ENCODE measurements around the gene LRP1.

Gene LRP1

DNA sequence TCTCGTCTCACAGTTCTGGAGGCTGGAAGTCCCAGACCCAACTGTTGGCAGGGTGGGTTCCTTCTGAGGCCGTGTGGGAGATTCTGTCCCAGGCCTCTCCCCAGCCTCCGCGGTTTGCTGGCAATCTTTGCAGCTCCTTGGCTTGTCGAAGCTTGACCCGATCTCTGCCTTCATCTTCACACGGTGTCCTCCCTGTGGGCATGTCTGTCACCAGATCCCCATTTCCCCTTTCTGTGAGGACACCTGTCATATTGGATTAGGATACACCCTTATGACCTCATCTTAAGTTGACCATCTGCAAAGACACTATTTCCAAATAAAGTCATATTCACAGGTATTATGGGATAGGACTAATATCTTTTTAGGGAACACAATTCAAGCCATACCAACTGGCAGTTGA is 41.7 kb downstream of the LRP1 start:
- no peak overlapping the region for H3K4me3 ChIP-seq (ENCODE audit: low read length)
- no peaks in the 10 kb centered on the region for H3K9me2 ChIP-seq (replicated peaks; ENCODE audit: insufficient read depth, low read length)
- H3K4me1 ChIP-seq (ENCODE audit: low read length), result no peaks in the 10 kb centered on the region

DNA sequence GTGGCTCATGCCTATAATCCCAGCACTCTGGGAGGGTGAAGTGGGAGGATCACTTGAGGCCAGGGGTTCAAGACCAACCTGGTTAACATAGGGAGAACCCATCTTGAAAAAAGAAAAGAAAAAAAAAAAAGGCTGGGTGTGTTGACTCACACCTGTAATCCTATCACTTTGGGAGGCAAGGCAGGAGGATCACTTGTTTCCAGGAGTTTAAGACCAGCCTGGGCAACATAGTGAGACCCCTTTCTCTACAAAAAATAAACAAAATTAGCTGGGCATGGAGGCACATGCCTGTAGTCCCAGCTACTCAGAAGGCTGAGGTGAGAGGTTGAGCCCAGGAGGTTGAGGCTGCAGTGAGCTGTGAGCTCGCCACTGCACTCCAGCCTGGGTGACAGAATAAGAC is 42.1 kb downstream of the LRP1 start:
- no peaks in the 10 kb centered on the region for H3K4me1 ChIP-seq (ENCODE audit: low read length)
- H3K4me2 ChIP-seq (ENCODE audit: low read depth, low read length), result no peak overlapping the region
- no peaks in the 10 kb centered on the region for H3F3A ChIP-seq (ENCODE audit: insufficient read depth, low read length)
- H3K9me2 ChIP-seq (replicated peaks; ENCODE audit: insufficient read depth, low read length), result no peaks in the 10 kb centered on the region
- H3K27me3 ChIP-seq (replicated peaks; ENCODE audit: insufficient read depth, low read length), result no peaks in the 10 kb centered on the region
- no peak overlapping the region for H2AFZ ChIP-seq (ENCODE audit: low read length)
- H3K9ac ChIP-seq (ENCODE audit: low read length), result no peak overlapping the region
- TF ChIP-seq EZH2phosphoT487 (IDR thresholded peaks at IDR 0.05; ENCODE audit: low read length) (no peak), EZH2 (optimal IDR thresholded peaks at IDR 0.05; ENCODE audit: low read depth, low read length) (no peak)
- TF ChIP-seq, protein P1, sequence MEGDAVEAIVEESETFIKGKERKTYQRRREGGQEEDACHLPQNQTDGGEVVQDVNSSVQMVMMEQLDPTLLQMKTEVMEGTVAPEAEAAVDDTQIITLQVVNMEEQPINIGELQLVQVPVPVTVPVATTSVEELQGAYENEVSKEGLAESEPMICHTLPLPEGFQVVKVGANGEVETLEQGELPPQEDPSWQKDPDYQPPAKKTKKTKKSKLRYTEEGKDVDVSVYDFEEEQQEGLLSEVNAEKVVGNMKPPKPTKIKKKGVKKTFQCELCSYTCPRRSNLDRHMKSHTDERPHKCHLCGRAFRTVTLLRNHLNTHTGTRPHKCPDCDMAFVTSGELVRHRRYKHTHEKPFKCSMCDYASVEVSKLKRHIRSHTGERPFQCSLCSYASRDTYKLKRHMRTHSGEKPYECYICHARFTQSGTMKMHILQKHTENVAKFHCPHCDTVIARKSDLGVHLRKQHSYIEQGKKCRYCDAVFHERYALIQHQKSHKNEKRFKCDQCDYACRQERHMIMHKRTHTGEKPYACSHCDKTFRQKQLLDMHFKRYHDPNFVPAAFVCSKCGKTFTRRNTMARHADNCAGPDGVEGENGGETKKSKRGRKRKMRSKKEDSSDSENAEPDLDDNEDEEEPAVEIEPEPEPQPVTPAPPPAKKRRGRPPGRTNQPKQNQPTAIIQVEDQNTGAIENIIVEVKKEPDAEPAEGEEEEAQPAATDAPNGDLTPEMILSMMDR (IDR thresholded peaks at IDR 0.05; ENCODE audit: low read length), result no peak
- no peak for DNase-seq
- H4K20me1 ChIP-seq (ENCODE audit: insufficient read depth, low read length), result no peaks in the 10 kb centered on the region
- H3K36me3 ChIP-seq (replicated peaks; ENCODE audit: insufficient read depth, low read length), result no peaks in the 10 kb centered on the region
- no peaks in the 10 kb centered on the region for H3K9me3 ChIP-seq (replicated peaks; ENCODE audit: insufficient read depth, low read length)
- no peak overlapping the region for H3K27ac ChIP-seq (ENCODE audit: low read length)
- H3K4me3 ChIP-seq (ENCODE audit: low read length), result no peak overlapping the region
- H3K79me2 ChIP-seq (ENCODE audit: low read length), result no peaks in the 10 kb centered on the region

More for the DNA sequence above, 41.7 kb downstream of the LRP1 start:
- H3K9ac ChIP-seq (ENCODE audit: low read length), result no peak overlapping the region
- no peaks in the 10 kb centered on the region for H3K36me3 ChIP-seq (replicated peaks; ENCODE audit: insufficient read depth, low read length)
- H3K79me2 ChIP-seq (ENCODE audit: low read length), result no peaks in the 10 kb centered on the region
- DNase-seq, result no peak
- no peak overlapping the region for H2AFZ ChIP-seq (ENCODE audit: low read length)
- no peaks in the 10 kb centered on the region for H3K9me3 ChIP-seq (replicated peaks; ENCODE audit: insufficient read depth, low read length)
- TF ChIP-seq EZH2phosphoT487 (IDR thresholded peaks at IDR 0.05; ENCODE audit: low read length) (no peak), EZH2 (optimal IDR thresholded peaks at IDR 0.05; ENCODE audit: low read depth, low read length) (no peak)
- TF ChIP-seq, protein P1 (IDR thresholded peaks at IDR 0.05; ENCODE audit: low read length), result no peak
- no peak overlapping the region for H3K27ac ChIP-seq (ENCODE audit: low read length)
- H4K20me1 ChIP-seq (ENCODE audit: insufficient read depth, low read length), result no peaks in the 10 kb centered on the region
- no peak overlapping the region for H3K4me2 ChIP-seq (ENCODE audit: low read depth, low read length)
- H3K27me3 ChIP-seq (replicated peaks; ENCODE audit: insufficient read depth, low read length), result no peaks in the 10 kb centered on the region
- no peaks in the 10 kb centered on the region for H3F3A ChIP-seq (ENCODE audit: insufficient read depth, low read length)

DNA sequence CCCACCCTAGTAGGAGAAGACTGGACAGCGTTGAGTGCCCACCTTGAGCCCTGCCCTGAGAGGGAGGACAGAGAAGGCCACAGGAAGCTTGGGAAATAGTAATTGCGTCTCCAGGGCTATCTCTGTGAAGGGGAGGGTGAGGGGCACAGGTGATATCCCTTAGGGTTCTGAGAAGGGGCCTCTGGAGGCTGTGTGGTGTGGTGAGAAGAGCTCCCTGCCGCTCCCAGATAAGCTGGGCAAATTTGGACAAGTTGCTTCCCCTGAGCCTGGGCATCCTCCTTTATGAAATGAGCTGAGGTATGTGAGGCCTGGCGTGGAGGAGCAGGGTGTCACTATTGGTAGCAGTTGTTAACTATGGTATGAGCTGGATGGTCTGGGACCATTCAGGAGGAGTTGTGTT is 42.6 kb downstream of the LRP1 start:
- Histone ChIP-seq H4K20me1 (ENCODE audit: insufficient read depth, low read length) (no peaks in the 10 kb centered on the region), H3F3A (ENCODE audit: insufficient read depth, low read length) (no peaks in the 10 kb centered on the region), H3K4me1 (ENCODE audit: low read length) (no peaks in the 10 kb centered on the region), H3K4me2 (ENCODE audit: low read depth, low read length) (no peak overlapping the region), H2AFZ (ENCODE audit: low read length) (no peak overlapping the region), H3K4me3 (ENCODE audit: low read length) (no peak overlapping the region), H3K79me2 (ENCODE audit: low read length) (no peaks in the 10 kb centered on the region), H3K9me3 (replicated peaks; ENCODE audit: insufficient read depth, low read length) (no peaks in the 10 kb centered on the region), H3K27ac (ENCODE audit: low read length) (no peak overlapping the region), H3K9me2 (replicated peaks; ENCODE audit: insufficient read depth, low read length) (no peaks in the 10 kb centered on the region), H3K36me3 (replicated peaks; ENCODE audit: insufficient read depth, low read length) (no peaks in the 10 kb centered on the region), H3K9ac (ENCODE audit: low read length) (no peak overlapping the region), H3K27me3 (replicated peaks; ENCODE audit: insufficient read depth, low read length) (no peaks in the 10 kb centered on the region)
- DNase-seq, result no peak
- TF ChIP-seq EZH2phosphoT487 (IDR thresholded peaks at IDR 0.05; ENCODE audit: low read length), result no peak
- TF ChIP-seq, protein P1 (IDR thresholded peaks at IDR 0.05; ENCODE audit: low read length), result no peak
- no peak for TF ChIP-seq EZH2 (optimal IDR thresholded peaks at IDR 0.05; ENCODE audit: low read depth, low read length)

Data from MM.1S (cell line).